Renal pelvis (tissue), 12 donors: Measurements from ENCODE around the gene PRR7. TPM values are rescaled to one million over a fixed set of nuclear protein-coding genes. Genes with fewer than 3 reads are reported as not detected.
"Not testable (repeated sequence)": the region's sequence is repeated elsewhere in the genome, so short reads cannot be mapped to it uniquely, and the experiment has no call there.

Experiments used
- DNase-seq: peaks from one replicate; pipeline ENCODE4 v3.0.0-alpha.2; 2013
- long read RNA-seq, 16 experiments: transcript quantifications; one replicate each; lab custom pipeline, GENCODE V29; 2026
- polyA plus RNA-seq, 3 donors: library from polyadenylated mRNA; unstranded; fragments of 120-200 nt; gene quantifications; one replicate each; pipeline ENCODE4 v1.2.1, GENCODE V29; 2013; ENCODE audit not compliant: insufficient read length in 3 of 3

Gene PRR7
- 1 to 10 TPM; 2.3 to 3.1 (median 2.9) TPM for polyA plus RNA-seq
- long read RNA-seq, donor 1, partial matches to known transcripts = 0 of 1 reads
- long read RNA-seq, donor 1, other reads (novel, unspliced or antisense) = 0 of 1 reads
- long read RNA-seq, donor 2, partial matches to known transcripts = 0 of 2 reads
- long read RNA-seq, donor 2, other reads (novel, unspliced or antisense) = 0 of 2 reads
- long read RNA-seq, donor 3, transcript PRR7-202 (3 exons, 1,345 nt) = major isoform, 5 of 6 reads
- long read RNA-seq, donor 3, partial matches to known transcripts = 0 of 6 reads
- long read RNA-seq, donor 3, other reads (novel, unspliced or antisense) = 0 of 6 reads
- long read RNA-seq, donor 4, transcript PRR7-202 (3 exons, 1,345 nt) = major isoform, 5 of 5 reads
- long read RNA-seq, donor 4, partial matches to known transcripts = 0 of 5 reads
- long read RNA-seq, donor 4, other reads (novel, unspliced or antisense) = 0 of 5 reads
- long read RNA-seq, donor 5, partial matches to known transcripts = 0 of 1 reads
- long read RNA-seq, donor 5, other reads (novel, unspliced or antisense) = 0 of 1 reads
- long read RNA-seq, donor 6, partial matches to known transcripts = 0 of 2 reads
- long read RNA-seq, donor 6, other reads (novel, unspliced or antisense) = 0 of 2 reads
- long read RNA-seq, donor 7, partial matches to known transcripts = 0 of 3 reads
- long read RNA-seq, donor 7, other reads (novel, unspliced or antisense) = 0 of 3 reads
- long read RNA-seq, donor 8 = 0 reads
- long read RNA-seq, donor 9, partial matches to known transcripts = 0 of 1 reads
- long read RNA-seq, donor 9, other reads (novel, unspliced or antisense) = 0 of 1 reads
- long read RNA-seq, donor 10, partial matches to known transcripts = 0 of 4 reads
- long read RNA-seq, donor 10, other reads (novel, unspliced or antisense) = 0 of 4 reads
- long read RNA-seq, donor 11, partial matches to known transcripts = 0 of 3 reads
- long read RNA-seq, donor 11, other reads (novel, unspliced or antisense) = 0 of 3 reads
- long read RNA-seq, donor 12, transcript PRR7-202 (3 exons, 1,345 nt) = major isoform, 7 of 7 reads
- long read RNA-seq, donor 12, partial matches to known transcripts = 0 of 7 reads
- long read RNA-seq, donor 12, other reads (novel, unspliced or antisense) = 0 of 7 reads
- long read RNA-seq, donor 13 = 0 reads
- long read RNA-seq, donor 14, transcript PRR7-202 (3 exons, 1,345 nt) = major isoform, 7 of 8 reads
- long read RNA-seq, donor 14, partial matches to known transcripts = 0 of 8 reads
- long read RNA-seq, donor 14, other reads (novel, unspliced or antisense) = 0 of 8 reads
- long read RNA-seq, donor 15, partial matches to known transcripts = 0 of 3 reads
- long read RNA-seq, donor 15, other reads (novel, unspliced or antisense) = 0 of 3 reads
- long read RNA-seq, donor 16, partial matches to known transcripts = 0 of 5 reads
- long read RNA-seq, donor 16, other reads (novel, unspliced or antisense) = 0 of 5 reads

- no peak for DNase-seq
Measured at GRCh38 chr5:177446200-177447065, at the start of gene PRR7. Gene PRR7 (plus strand): TSS chr5:177446814. CDS start chr5:177455068, 8,254 bp downstream.

- no peak for DNase-seq
Measured at GRCh38 chr5:177397875-177398390, 48.7 kb upstream of the PRR7 start.

GRCh38 chr5:177399997-177400868, 46.4 kb upstream of the PRR7 start, which contains the start of gene PFN3:
Gene PFN3 (minus strand): TSS chr5:177400661. CDS start chr5:177400576, 85 bp downstream.
- DNase-seq = peak; percentile 59

GRCh38 chr5:177402271-177403043, 44.2 kb upstream of the PRR7 start:
- DNase-seq = peak; percentile 63

- no peak for DNase-seq
Measured at GRCh38 chr5:177403102-177403791, 43.4 kb upstream of the PRR7 start.

- DNase-seq = peak; percentile 66
Measured at GRCh38 chr5:177403792-177404640, 42.6 kb upstream of the PRR7 start.

- no peak for DNase-seq
Measured at GRCh38 chr5:177404641-177405179, 41.9 kb upstream of the PRR7 start.

- DNase-seq = no peak
Measured at GRCh38 chr5:177405312-177405711, 41.3 kb upstream of the PRR7 start.

- DNase-seq = no peak
Measured at GRCh38 chr5:177405805-177406204, 40.8 kb upstream of the PRR7 start.

GRCh38 chr5:177409043-177409801, 37.4 kb upstream of the PRR7 start, which contains the start of gene F12:
Gene F12 (minus strand): TSS chr5:177409564. CDS start chr5:177409527, 37 bp downstream.
- DNase-seq = no peak

- DNase-seq = no peak
Measured at GRCh38 chr5:177410575-177410974, 36.0 kb upstream of the PRR7 start.

GRCh38 chr5:177412603-177413233, 33.9 kb upstream of the PRR7 start:
- DNase-seq = no peak

- DNase-seq = no peak
Measured at GRCh38 chr5:177414481-177414880, 32.1 kb upstream of the PRR7 start.

GRCh38 chr5:177417081-177417480, 29.5 kb upstream of the PRR7 start:
- not testable (repeated sequence) for DNase-seq

- no peak for DNase-seq
Measured at GRCh38 chr5:177419046-177419445, 27.6 kb upstream of the PRR7 start.
